GM12872 (cell line): ENCODE data around the gene UNC13C.

Experiments used
- TF ChIP-seq, protein P1 (sequence below): IDR thresholded peaks from 3 replicates; pipeline ENCODE4 v1.5.1; 2011; ENCODE audit warnings: low read depth, mild to moderate bottlenecking, low read length, moderate library complexity; ENCODE audit not compliant: insufficient read depth

Gene UNC13C

DNA sequence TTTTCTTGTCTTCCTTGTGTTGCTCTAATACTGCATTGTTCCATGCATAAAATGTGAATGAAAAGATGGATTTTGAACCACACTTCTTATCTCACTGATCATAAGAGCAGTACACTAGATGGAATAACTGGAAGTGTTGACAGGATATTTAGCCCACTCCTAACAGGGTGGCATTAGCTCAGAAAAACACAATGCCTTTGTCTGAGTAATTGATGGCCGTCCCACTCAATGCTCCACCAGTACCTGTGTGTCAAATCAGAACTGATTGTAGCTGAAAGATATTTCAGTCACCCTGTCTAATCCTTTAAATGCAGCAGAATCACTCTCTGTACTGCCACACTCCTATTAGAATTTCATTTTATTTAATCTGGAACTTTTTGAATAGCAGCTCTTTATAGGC lies 526.5 kb downstream of the UNC13C start:
- TF ChIP-seq, protein P1, sequence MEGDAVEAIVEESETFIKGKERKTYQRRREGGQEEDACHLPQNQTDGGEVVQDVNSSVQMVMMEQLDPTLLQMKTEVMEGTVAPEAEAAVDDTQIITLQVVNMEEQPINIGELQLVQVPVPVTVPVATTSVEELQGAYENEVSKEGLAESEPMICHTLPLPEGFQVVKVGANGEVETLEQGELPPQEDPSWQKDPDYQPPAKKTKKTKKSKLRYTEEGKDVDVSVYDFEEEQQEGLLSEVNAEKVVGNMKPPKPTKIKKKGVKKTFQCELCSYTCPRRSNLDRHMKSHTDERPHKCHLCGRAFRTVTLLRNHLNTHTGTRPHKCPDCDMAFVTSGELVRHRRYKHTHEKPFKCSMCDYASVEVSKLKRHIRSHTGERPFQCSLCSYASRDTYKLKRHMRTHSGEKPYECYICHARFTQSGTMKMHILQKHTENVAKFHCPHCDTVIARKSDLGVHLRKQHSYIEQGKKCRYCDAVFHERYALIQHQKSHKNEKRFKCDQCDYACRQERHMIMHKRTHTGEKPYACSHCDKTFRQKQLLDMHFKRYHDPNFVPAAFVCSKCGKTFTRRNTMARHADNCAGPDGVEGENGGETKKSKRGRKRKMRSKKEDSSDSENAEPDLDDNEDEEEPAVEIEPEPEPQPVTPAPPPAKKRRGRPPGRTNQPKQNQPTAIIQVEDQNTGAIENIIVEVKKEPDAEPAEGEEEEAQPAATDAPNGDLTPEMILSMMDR = no peak

DNA sequence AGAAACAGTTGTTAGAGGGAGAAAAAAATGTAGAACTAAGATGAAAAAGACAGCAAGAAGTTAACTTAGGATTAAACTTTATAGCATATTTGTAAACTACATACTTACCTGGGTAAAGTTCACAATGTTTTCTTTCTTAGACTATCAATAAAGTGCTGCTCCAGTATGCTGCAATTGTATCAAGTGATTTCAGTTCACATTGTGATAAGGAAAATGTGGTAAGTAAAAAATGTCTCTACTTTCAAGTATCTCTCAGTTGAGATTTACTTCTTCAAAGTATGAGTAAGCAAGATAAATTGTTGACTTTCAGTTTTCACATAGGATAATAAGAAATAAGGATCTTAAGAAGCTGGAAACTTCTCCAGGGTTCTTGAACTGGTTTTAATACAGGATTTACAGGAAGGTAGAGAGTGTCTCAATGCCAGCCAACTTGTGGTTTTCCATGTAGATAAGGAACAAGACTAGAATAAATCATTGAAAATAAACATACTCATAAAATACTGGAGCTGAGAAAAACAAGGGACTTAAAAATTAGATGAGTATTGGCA lies 528.8 kb downstream of the UNC13C start:
- TF ChIP-seq, protein P1 = no peak

DNA sequence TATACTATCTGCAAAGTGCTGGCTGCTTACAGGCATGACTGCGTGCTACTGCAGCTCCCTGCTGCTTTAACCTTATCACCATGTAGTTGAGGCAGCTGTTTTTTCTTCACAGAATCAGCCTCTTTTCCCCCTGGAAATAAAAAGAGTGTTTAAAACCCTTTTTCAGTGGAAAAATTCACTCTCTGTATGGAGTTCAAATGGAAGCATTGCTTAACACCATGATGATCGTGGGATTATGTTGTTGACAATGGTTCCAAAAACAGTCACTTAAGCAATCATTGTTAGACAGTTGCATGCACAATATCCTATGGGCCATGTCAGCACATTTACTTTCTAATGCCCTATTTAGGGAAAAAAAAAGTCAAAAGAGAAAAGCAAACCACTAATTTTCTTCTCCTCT lies 536.4 kb downstream of the UNC13C start:
- TF ChIP-seq, protein P1 = no peak

DNA sequence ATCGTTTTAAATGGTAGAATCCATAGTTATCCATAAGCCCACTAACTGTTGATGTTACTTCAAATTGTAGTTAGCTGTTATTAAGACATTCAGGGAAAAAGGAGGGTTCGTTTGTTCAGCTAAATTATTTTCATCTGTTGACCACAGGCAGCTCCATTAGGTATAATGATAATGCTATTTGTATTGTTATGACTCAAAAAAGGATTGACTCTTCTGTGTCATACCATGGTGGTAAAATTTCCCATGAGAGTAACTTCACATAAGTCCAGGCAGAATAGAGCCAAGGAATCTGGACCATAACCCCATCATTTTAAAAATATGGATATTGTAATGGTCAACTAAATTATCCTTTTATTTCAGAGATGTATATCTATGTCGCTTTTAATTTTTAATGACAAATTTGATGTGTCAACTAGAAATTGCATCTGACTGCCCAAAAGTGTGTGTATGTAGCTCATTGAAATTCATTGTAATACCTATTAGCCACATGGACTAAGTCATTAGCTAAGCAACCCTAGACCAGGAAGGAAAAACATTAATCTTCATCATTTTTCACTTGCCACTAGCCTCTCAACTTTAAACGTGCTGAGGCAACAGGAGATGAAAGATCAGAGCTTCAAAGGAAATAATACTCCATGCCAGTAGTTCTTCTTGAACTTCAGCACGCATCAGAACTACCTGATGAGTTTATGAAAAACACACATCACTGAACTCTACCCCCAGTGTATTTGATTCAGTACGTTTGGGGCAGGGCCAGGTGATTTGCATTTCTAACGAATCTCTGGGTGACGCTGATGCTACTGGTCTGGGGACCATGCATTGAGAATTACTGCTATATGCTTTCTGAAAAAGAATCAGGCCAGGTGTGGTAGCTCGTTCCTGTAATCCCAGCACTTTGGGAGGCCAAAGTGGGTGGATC lies 537.7 kb downstream of the UNC13C start:
- TF ChIP-seq, protein P1 = no peak

DNA sequence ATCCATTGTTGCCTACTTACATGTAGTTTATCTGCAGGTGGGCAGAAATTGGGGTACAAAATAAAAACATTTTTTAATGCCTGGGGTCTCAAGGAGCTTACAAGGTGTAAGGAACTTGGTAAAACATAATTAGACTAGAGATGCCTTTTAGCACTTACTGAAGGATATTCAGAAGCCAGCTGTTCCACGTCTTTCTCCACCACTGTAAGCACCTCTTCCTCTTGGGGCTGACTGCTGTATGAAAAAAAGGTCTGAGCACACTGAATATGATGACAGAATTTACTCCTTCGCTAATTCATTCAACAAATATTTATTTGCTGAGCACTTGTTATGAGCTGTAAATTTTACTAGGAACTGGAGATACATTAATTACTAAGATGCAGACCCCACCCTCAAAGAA lies 539.1 kb downstream of the UNC13C start:
- TF ChIP-seq, protein P1 = no peak

DNA sequence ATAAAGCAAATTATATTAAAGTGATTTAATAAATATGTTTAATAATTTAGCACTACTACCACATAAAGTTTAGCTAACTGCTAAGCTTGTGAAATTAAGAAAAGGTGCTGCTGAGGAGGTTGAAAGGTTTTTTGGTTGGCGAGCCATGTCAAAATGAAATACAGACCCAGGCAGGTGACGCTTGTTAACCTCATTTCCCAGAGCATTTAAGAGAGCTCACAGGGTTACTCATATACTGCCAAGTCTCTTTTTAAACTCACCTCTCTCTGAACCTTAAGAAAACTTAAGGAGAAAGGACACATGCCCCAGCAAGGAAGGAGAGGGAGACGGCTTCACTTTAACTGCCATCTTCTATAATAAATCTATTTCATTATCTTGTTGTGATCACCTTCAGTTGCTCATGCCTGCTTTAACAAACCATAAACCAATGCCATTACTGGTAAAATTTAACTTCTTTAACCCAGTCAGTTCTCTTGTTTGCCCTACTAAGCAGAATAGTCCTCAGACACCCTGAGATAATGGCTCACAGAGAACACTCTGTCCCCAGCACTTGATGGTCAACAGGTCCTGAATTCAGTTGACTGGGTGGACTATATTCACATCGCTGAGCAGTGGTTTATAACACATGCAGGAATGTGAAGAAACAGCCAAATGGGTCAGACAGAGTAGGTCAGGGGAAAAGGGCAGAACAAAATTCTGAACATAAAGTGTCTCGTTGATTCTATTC lies 540.1 kb downstream of the UNC13C start:
- TF ChIP-seq, protein P1 = no peak

DNA sequence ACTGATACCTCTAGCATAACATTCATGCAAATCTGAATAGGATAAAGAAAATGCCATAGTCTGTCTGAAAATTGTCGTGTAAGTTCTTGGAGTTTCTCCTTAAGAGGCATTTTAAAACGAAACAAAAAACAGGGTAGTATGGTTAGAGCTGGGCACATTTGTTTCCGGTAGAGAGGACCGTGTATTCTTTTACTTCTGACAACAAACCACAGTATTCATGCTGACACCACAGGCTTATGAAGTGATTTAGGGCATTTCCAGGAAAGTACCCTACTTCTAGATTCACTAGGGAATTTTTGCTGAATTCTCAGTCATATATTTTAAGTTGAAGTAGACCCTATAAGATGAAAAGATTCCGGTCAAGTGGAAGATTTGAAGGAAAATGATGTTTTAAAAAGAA lies 541.3 kb downstream of the UNC13C start:
- TF ChIP-seq, protein P1 = no peak
